Kasumi-1 (cell line): ENCODE measurements around the gene NRSN2.

Experiments used
- DNase-seq, 2 experiments: peaks; one replicate each; lab custom pipeline; 2025; lab: John Stamatoyannopoulos, UW

NRSN2 gene

GRCh38 chr20:397432-398237 lies 50.7 kb downstream of the NRSN2 start:
- no peak for DNase-seq

GRCh38 chr20:399182-399707 lies 52.3 kb downstream of the NRSN2 start:
- no peak for DNase-seq

- no peak for DNase-seq
These were observed 53.2 kb downstream of the NRSN2 start for GRCh38 chr20:400128-400453.

GRCh38 chr20:400454-401275 lies 53.8 kb downstream of the NRSN2 start:
- DNase-seq = peak in 1 of 2 experiments; percentile 5

- DNase-seq = no peak
These were observed 55.0 kb downstream of the NRSN2 start for GRCh38 chr20:401682-402495.

GRCh38 chr20:402496-402885 lies 55.6 kb downstream of the NRSN2 start:
- no peak for DNase-seq

GRCh38 chr20:402898-403581 lies 56.1 kb downstream of the NRSN2 start:
- DNase-seq = no peak

GRCh38 chr20:403582-403957 lies 56.7 kb downstream of the NRSN2 start:
- no peak for DNase-seq

- DNase-seq = no peak
These were observed 57.2 kb downstream of the NRSN2 start for GRCh38 chr20:404088-404487.
